ENCODE measurements around the gene GATA2. TPM values are rescaled to one million over a fixed set of nuclear protein-coding genes. Genes with fewer than 3 reads are reported as not detected.
A peak's percentile ranks its signal among the peaks of the same experiment; 100 is the strongest.

GATA2 gene
- total RNA-seq, 1 donor from 2014 or later = 1.7 TPM

GRCh38 chr3:128502712-128503111, 9.7 kb upstream of the GATA2 start:
- DNase-seq (ENCODE audit: low spot score, unreplicated experiment) = no peak
- Mint-ChIP-seq H3K36me3 (ENCODE audit: insufficient read depth) (no peaks in the 10 kb centered on the region), H3K9me3 (ENCODE audit: low read depth) (no peaks in the 10 kb centered on the region), H3K27me3 (peaks cover 57% of the 10 kb centered on the region), H3K4me1 (ENCODE audit: low read depth) (no peaks in the 10 kb centered on the region), H3K27ac (no peak overlapping the region), H3K4me3 (ENCODE audit: low read depth) (no peak overlapping the region)
- TF ChIP-seq CTCF (IDR thresholded peaks at IDR 0.05; ENCODE audit: unreplicated experiment) = no peak

GRCh38 chr3:128501431-128501830, 8.4 kb upstream of the GATA2 start:
- no peaks in the 10 kb centered on the region for H3K36me3 Mint-ChIP-seq (ENCODE audit: insufficient read depth)
- H3K4me3 Mint-ChIP-seq (ENCODE audit: low read depth) = no peak overlapping the region
- H3K9me3 Mint-ChIP-seq (ENCODE audit: low read depth) = no peaks in the 10 kb centered on the region
- no peak overlapping the region for H3K27ac Mint-ChIP-seq
- peaks cover 6% of the 10 kb centered on the region for H3K4me1 Mint-ChIP-seq (ENCODE audit: low read depth)
- no peak for DNase-seq (ENCODE audit: low spot score, unreplicated experiment)
- TF ChIP-seq CTCF (IDR thresholded peaks at IDR 0.05; ENCODE audit: unreplicated experiment) = no peak
- peaks cover 60% of the 10 kb centered on the region for H3K27me3 Mint-ChIP-seq

GRCh38 chr3:128500556-128500955, 7.6 kb upstream of the GATA2 start:
- H3K4me1 Mint-ChIP-seq (ENCODE audit: low read depth) = peaks cover 7% of the 10 kb centered on the region
- peak overlapping the region; percentile 49 for H3K27ac Mint-ChIP-seq
- H3K36me3 Mint-ChIP-seq (ENCODE audit: insufficient read depth) = no peaks in the 10 kb centered on the region
- no peak for TF ChIP-seq CTCF (IDR thresholded peaks at IDR 0.05; ENCODE audit: unreplicated experiment)
- peaks cover 66% of the 10 kb centered on the region for H3K27me3 Mint-ChIP-seq
- DNase-seq (ENCODE audit: low spot score, unreplicated experiment) = no peak
- H3K9me3 Mint-ChIP-seq (ENCODE audit: low read depth) = no peaks in the 10 kb centered on the region
- H3K4me3 Mint-ChIP-seq (ENCODE audit: low read depth) = no peak overlapping the region

- no peak for DNase-seq (ENCODE audit: low spot score, unreplicated experiment)
These were observed 6.8 kb upstream of the GATA2 start for GRCh38 chr3:128499724-128500275.

GRCh38 chr3:128498901-128499530, 6.0 kb upstream of the GATA2 start:
- no peak overlapping the region for H3K27ac Mint-ChIP-seq
- TF ChIP-seq CTCF (IDR thresholded peaks at IDR 0.05; ENCODE audit: unreplicated experiment) = no peak
- H3K9me3 Mint-ChIP-seq (ENCODE audit: low read depth) = no peaks in the 10 kb centered on the region
- H3K4me3 Mint-ChIP-seq (ENCODE audit: low read depth) = peak overlapping the region; percentile 9
- H3K36me3 Mint-ChIP-seq (ENCODE audit: insufficient read depth) = no peaks in the 10 kb centered on the region
- no peak for DNase-seq (ENCODE audit: low spot score, unreplicated experiment)
- H3K4me1 Mint-ChIP-seq (ENCODE audit: low read depth) = peaks cover 7% of the 10 kb centered on the region
- peaks cover 81% of the 10 kb centered on the region for H3K27me3 Mint-ChIP-seq

More at GRCh38 chr3:128499724-128500275, 6.8 kb upstream of the GATA2 start:
- Mint-ChIP-seq H3K4me3 (ENCODE audit: low read depth) (peak overlapping the region; percentile 42), H3K9me3 (ENCODE audit: low read depth) (no peaks in the 10 kb centered on the region), H3K27ac (no peak overlapping the region), H3K27me3 (peaks cover 74% of the 10 kb centered on the region), H3K36me3 (ENCODE audit: insufficient read depth) (no peaks in the 10 kb centered on the region), H3K4me1 (ENCODE audit: low read depth) (peaks cover 7% of the 10 kb centered on the region)
- no peak for TF ChIP-seq CTCF (IDR thresholded peaks at IDR 0.05; ENCODE audit: unreplicated experiment)

Measured in progenitor cell of endocrine pancreas (in vitro differentiated cells).